Fibroblast of villous mesenchyme (primary cell): ENCODE data around the gene FAXDC2. TPM values are rescaled to one million over a fixed set of nuclear protein-coding genes. Genes with fewer than 3 reads are reported as not detected.

Experiments
- DNase-seq: peaks from one replicate; pipeline ENCODE4 v3.0.0-alpha.2; 2010; ENCODE audit warnings: low read depth
- H3K4me3 ChIP-seq: 2 replicates; pipeline ENCODE4 v1.5.1; 2011; ENCODE audit warnings: low read depth, mild to moderate bottlenecking, low read length
- CTCF ChIP-seq: IDR thresholded peaks from 2 replicates; pipeline ENCODE4 v1.5.1; 2012; ENCODE audit warnings: low read depth, mild to moderate bottlenecking, low read length; ENCODE audit not compliant: insufficient read depth
- total RNA-seq: library from RNA; depleted of rRNA; stranded (reverse); fragments of >200 nt; gene quantifications from 2 replicates; pipeline ENCODE4 v1.2.3, GENCODE V29; 2012

The FAXDC2 gene
- total RNA-seq, 1 donor = 7.8 TPM

- H3K4me3 ChIP-seq = no peak overlapping the region
- no peak for TF ChIP-seq CTCF
- no peak for DNase-seq
Observed at GRCh38 chr5:154782812-154783592, 67.4 kb downstream of the FAXDC2 start.

- no peak for DNase-seq
- TF ChIP-seq CTCF = no peak
- H3K4me3 ChIP-seq = no peak overlapping the region
Observed at GRCh38 chr5:154782326-154782725, 68.1 kb downstream of the FAXDC2 start.

- no peak for DNase-seq
- TF ChIP-seq CTCF = no peak
- H3K4me3 ChIP-seq = no peak overlapping the region
Observed at GRCh38 chr5:154780128-154780527, 70.3 kb downstream of the FAXDC2 start.

- no peak for TF ChIP-seq CTCF
- H3K4me3 ChIP-seq = no peak overlapping the region
- peak; percentile 78 for DNase-seq
Observed at GRCh38 chr5:154779105-154779504, 71.3 kb downstream of the FAXDC2 start.

- H3K4me3 ChIP-seq = no peak overlapping the region
- peak; percentile 32 for DNase-seq
- TF ChIP-seq CTCF = no peak
Observed at GRCh38 chr5:154778534-154778933, 71.9 kb downstream of the FAXDC2 start.

- DNase-seq = no peak
- TF ChIP-seq CTCF = no peak
- H3K4me3 ChIP-seq = no peak overlapping the region
Observed at GRCh38 chr5:154776167-154776566, 74.2 kb downstream of the FAXDC2 start.

GRCh38 chr5:154773326-154773725, 77.1 kb downstream of the FAXDC2 start:
- DNase-seq = no peak
- TF ChIP-seq CTCF = no peak
- H3K4me3 ChIP-seq = no peak overlapping the region
